Measurements from ENCODE around the gene MFSD12. TPM values are rescaled to one million over a fixed set of nuclear protein-coding genes. Genes with fewer than 3 reads are reported as not detected.
"Not testable (repeated sequence)": the region's sequence is repeated elsewhere in the genome, so short reads cannot be mapped to it uniquely, and the experiment has no call there.

MFSD12 gene
- total RNA-seq, 2 donors from 2014 or later, result 28.4 to 54.3 TPM

- TF ChIP-seq CTCF (IDR thresholded peaks at IDR 0.05), result no peak
- Histone ChIP-seq H3K27me3 (no peaks in the 10 kb centered on the region), H3K9ac (ENCODE audit: low read depth in 2 of 2, low read length in 2 of 2) (no peak overlapping the region), H3K36me3 (peaks cover 22% of the 10 kb centered on the region), H3K27ac (no peak overlapping the region), H3K9me3 (no peaks in the 10 kb centered on the region), H3K4me3 (no peak overlapping the region), H3K4me1 (no peaks in the 10 kb centered on the region)
- intact Hi-C loops (cut with DNase I), result no loop called here
- no peak for DNase-seq
Measured at GRCh38 chr19:3533033-3533432, 24.4 kb downstream of the MFSD12 start.

- Histone ChIP-seq H3K9me3 (no peaks in the 10 kb centered on the region), H3K4me3 (no peak overlapping the region), H3K4me1 (no peaks in the 10 kb centered on the region), H3K36me3 (peaks cover 28% of the 10 kb centered on the region), H3K27me3 (no peaks in the 10 kb centered on the region), H3K27ac (no peak overlapping the region), H3K9ac (ENCODE audit: low read depth in 2 of 2, low read length in 2 of 2) (no peak overlapping the region)
- DNase-seq, result no peak
- TF ChIP-seq CTCF (IDR thresholded peaks at IDR 0.05), result no peak
- intact Hi-C loops (cut with DNase I), result no loop called here
Measured at GRCh38 chr19:3532154-3532786, 25.1 kb downstream of the MFSD12 start.

- H3K36me3 ChIP-seq, result peaks cover 31% of the 10 kb centered on the region
- no peaks in the 10 kb centered on the region for H3K4me1 ChIP-seq
- no peak overlapping the region for H3K27ac ChIP-seq
- TF ChIP-seq CTCF (IDR thresholded peaks at IDR 0.05), result no peak
- H3K4me3 ChIP-seq, result no peak overlapping the region
- no peaks in the 10 kb centered on the region for H3K27me3 ChIP-seq
- H3K9ac ChIP-seq (ENCODE audit: low read depth in 2 of 2, low read length in 2 of 2), result no peak overlapping the region
- H3K9me3 ChIP-seq, result no peaks in the 10 kb centered on the region
- intact Hi-C loops (cut with DNase I), result no loop called here
- no peak for DNase-seq
Measured at GRCh38 chr19:3531716-3532115, 25.7 kb downstream of the MFSD12 start.

GRCh38 chr19:3530389-3530788 is 27.0 kb downstream of the MFSD12 start:
- no peak for TF ChIP-seq CTCF (IDR thresholded peaks at IDR 0.05)
- H3K4me3 ChIP-seq, result no peak overlapping the region
- no peaks in the 10 kb centered on the region for H3K27me3 ChIP-seq
- no peaks in the 10 kb centered on the region for H3K4me1 ChIP-seq
- no peaks in the 10 kb centered on the region for H3K9me3 ChIP-seq
- no peak overlapping the region for H3K27ac ChIP-seq
- no peak overlapping the region for H3K9ac ChIP-seq (ENCODE audit: low read depth in 2 of 2, low read length in 2 of 2)
- DNase-seq, result no peak
- intact Hi-C loops (cut with DNase I), result no loop called here
- peaks cover 34% of the 10 kb centered on the region for H3K36me3 ChIP-seq

GRCh38 chr19:3529299-3529698 is 28.1 kb downstream of the MFSD12 start:
- H3K4me3 ChIP-seq; H3K27me3 ChIP-seq; intact Hi-C loops (cut with DNase I); H3K4me1 ChIP-seq; H3K27ac ChIP-seq; DNase-seq; H3K9me3 ChIP-seq; H3K9ac ChIP-seq (ENCODE audit: low read depth in 2 of 2, low read length in 2 of 2): not testable (repeated sequence)
- peaks cover 36% of the 10 kb centered on the region for H3K36me3 ChIP-seq

GRCh38 chr19:3528539-3529211 is 28.7 kb downstream of the MFSD12 start:
- Histone ChIP-seq H3K27me3 (no peaks in the 10 kb centered on the region), H3K4me1 (no peaks in the 10 kb centered on the region), H3K36me3 (peaks cover 38% of the 10 kb centered on the region), H3K27ac (no peak overlapping the region), H3K4me3 (no peak overlapping the region), H3K9ac (ENCODE audit: low read depth in 2 of 2, low read length in 2 of 2) (no peak overlapping the region), H3K9me3 (no peaks in the 10 kb centered on the region)
- intact Hi-C loops (cut with DNase I), result no loop called here
- no peak for TF ChIP-seq CTCF (IDR thresholded peaks at IDR 0.05)
- DNase-seq, result no peak
